Urinary bladder (tissue), 4 donors: Measurements from ENCODE around the gene PLXNA2. TPM values are rescaled to one million over a fixed set of nuclear protein-coding genes. Genes with fewer than 3 reads are reported as not detected.

ENCODE experiments used
- DNase-seq: peaks from one replicate; pipeline ENCODE4 v3.0.0-alpha.2; 2015; ENCODE audit errors: extremely low spot score
- H3K27ac ChIP-seq: one replicate; pipeline ENCODE4 v1.5.1; 2013; ENCODE audit warnings: low read depth, mild to moderate bottlenecking, moderate library complexity
- H3K36me3 ChIP-seq: one replicate; pipeline ENCODE4 v1.6.1; 2013; ENCODE audit warnings: mild to moderate bottlenecking, moderate library complexity; ENCODE audit not compliant: insufficient read depth
- H3K4me1 ChIP-seq: one replicate; pipeline ENCODE4 v1.6.1; 2013; ENCODE audit warnings: mild to moderate bottlenecking, moderate library complexity; ENCODE audit not compliant: insufficient read depth
- H3K4me3 ChIP-seq: one replicate; pipeline ENCODE4 v1.5.1; 2013; ENCODE audit warnings: low read depth, low read length
- WGBS: extraction: QIAGEN DNeasy Blood & Tissue Kit; methylation state at CpG from one replicate; pipeline ENCODE4 v1.1.7; 2013; 5-methylcytosine and 5-hydroxymethylcytosine counted together
- polyA plus RNA-seq: library from polyadenylated mRNA; stranded (reverse); fragments of 200-250 nt; gene quantifications from one replicate; pipeline ENCODE4 v1.2.3, GENCODE V29; 2013
- total RNA-seq: library from RNA; depleted of rRNA; stranded (reverse); fragments of >200 nt; gene quantifications from one replicate; pipeline ENCODE4 v1.2.3, GENCODE V29; 2014
- donor health status: healthy with polysubstance abuse.
- donor health status: healthy.

PLXNA2 gene
- total and polyA plus RNA-seq, 2 donors: 15.1 to 20.0 TPM

DNA sequence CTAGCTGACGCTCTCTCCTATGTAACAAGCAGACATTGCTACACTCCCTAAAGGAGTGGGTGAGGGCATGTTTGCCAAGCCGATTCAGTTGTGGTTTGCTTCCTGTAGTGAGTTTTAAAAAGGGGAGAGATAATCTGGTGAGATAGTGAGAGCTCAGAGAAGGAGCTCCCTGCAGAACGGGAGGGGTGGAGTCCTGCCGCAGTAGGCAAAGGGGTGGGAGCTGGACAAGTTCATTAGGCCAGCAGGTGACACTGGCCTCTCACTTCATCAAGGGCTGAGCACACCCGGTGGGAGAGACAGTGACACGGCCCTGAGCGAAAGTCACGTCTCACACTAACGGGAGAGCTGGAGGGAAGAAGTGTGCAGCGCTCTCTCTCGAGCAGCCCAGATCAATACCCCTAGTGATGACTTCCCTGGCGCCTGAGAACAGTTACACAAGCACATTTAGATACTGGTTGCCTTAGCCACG lies 189.2 kb downstream of the PLXNA2 start:
- Histone ChIP-seq H3K4me3 (no peak overlapping the region), H3K27ac (no peak overlapping the region), H3K36me3 (no peaks in the 10 kb centered on the region), H3K4me1 (peaks cover 1% of the 10 kb centered on the region)
- 72% methylated on average over 13 of the region's 13 CpGs for WGBS
- no peak for DNase-seq

DNA sequence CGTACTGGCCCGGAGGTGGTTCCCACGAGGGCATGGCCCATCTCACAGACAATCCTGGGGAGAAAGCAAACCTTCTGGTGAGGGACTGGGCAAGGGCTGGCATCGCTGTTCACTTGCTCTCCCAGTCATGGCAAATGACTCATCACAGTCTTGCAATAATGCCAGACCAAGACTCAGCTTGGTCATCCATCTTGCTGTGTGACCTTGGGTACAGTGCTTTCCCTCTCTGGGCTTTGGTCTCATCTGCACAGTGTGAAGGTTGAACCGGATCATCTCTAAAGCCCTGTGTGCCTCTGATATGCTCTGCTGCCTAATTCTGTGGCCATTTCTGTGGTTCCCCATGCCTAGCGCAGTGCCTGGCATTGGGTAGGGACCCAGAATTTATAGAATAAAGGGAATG lies 189.7 kb downstream of the PLXNA2 start:
- no peaks in the 10 kb centered on the region for H3K36me3 ChIP-seq
- 89% methylated on average over 6 of the region's 6 CpGs for WGBS
- H3K4me3 ChIP-seq: no peak overlapping the region
- no peak overlapping the region for H3K27ac ChIP-seq
- peaks cover 1% of the 10 kb centered on the region for H3K4me1 ChIP-seq
- no peak for DNase-seq

DNA sequence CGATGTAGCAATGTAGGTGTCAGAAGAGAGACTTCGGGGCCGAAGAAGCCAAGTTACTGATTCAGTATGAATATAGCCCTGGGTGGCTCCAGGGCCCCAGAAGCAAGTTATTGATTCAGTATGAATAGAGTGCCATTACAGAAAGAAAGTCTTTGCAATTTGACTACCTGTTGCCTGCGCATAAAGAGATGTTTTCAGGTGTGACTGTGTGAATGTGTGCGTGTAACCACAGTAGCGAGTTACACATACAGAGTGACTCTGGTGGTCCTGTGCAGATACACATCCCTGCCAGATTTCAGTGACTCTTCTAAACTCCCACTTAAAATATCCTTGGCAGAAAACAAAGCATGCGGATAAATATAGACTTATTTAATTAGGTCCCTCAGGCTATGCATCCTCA lies 190.5 kb downstream of the PLXNA2 start:
- H3K4me1 ChIP-seq: peaks cover 2% of the 10 kb centered on the region
- no peak for DNase-seq
- no peaks in the 10 kb centered on the region for H3K36me3 ChIP-seq
- H3K27ac ChIP-seq: no peak overlapping the region
- no peak overlapping the region for H3K4me3 ChIP-seq
- 82% methylated on average over 7 of the region's 7 CpGs for WGBS

DNA sequence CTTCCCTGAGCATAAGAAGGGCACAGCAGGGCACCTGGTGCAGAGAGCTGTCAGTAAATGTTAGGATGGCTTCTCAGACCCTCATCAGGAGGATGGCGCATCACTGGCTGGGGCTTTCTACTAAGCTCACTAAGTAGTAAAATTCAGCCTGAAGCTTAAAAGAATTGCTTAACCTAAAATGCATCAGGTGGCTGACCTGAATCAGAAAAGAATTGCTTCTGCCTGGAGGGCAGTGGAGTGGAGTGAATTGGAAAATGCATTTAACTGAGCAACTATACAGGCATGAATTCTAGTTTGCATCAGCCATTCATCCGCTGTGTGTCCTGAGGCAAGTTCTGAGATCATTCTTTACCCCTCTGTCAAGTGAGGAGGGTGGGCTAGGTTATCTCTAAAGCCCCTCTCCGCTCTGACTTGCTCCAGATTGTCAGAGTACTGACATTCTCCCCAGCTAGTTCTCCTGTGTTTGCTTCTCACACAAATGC lies 191.2 kb downstream of the PLXNA2 start:
- Histone ChIP-seq H3K27ac (no peak overlapping the region), H3K4me1 (peaks cover 3% of the 10 kb centered on the region), H3K4me3 (no peak overlapping the region), H3K36me3 (no peaks in the 10 kb centered on the region)
- over 99% methylated on average over 3 of the region's 3 CpGs for WGBS
- DNase-seq: no peak

DNA sequence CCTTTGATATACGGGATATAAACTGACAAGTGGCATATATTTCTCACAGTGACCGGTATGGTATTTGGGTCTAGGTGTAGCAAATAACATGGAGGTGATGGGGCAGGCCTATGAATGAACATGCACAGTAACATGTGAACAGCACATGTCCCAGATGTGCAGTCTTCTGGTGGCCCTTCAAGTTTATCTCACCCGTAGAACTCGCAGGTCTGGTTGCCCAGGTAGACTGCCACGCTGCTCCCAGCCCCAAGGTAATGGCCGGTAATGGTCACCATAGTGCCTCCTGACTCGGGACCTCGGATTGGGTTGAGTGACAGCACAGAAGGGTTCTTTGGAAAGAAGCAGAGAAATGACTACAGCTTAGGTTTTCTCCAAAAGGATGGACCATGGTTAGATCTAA lies 192.0 kb downstream of the PLXNA2 start:
- Histone ChIP-seq H3K4me1 (peaks cover 3% of the 10 kb centered on the region), H3K4me3 (no peak overlapping the region), H3K27ac (no peak overlapping the region), H3K36me3 (no peaks in the 10 kb centered on the region)
- no peak for DNase-seq
- WGBS: 94% methylated on average over 8 of the region's 8 CpGs

DNA sequence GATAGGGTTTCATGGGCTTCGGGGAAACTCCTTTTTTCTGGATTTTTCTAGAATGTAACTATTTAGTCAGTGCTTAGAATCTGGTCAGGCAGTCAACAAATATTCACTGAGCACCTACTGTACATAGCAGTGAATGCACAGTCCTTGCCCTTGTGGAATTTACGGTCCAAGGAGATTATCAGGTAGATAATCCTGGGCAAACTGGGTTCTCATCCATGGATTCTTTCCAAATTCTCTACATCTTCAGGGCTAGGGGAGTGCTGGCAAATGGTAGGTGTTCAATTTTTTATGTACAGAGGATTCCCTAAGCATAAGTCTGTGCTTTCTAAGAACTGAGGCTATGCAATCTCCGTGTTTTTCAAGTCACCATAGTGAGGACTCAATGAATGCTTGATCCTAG lies 192.5 kb downstream of the PLXNA2 start:
- DNase-seq: no peak
- no peak overlapping the region for H3K4me3 ChIP-seq
- no peak overlapping the region for H3K27ac ChIP-seq
- WGBS: 91% methylated on average over 3 of the region's 3 CpGs
- peaks cover 3% of the 10 kb centered on the region for H3K4me1 ChIP-seq
- H3K36me3 ChIP-seq: no peaks in the 10 kb centered on the region

DNA sequence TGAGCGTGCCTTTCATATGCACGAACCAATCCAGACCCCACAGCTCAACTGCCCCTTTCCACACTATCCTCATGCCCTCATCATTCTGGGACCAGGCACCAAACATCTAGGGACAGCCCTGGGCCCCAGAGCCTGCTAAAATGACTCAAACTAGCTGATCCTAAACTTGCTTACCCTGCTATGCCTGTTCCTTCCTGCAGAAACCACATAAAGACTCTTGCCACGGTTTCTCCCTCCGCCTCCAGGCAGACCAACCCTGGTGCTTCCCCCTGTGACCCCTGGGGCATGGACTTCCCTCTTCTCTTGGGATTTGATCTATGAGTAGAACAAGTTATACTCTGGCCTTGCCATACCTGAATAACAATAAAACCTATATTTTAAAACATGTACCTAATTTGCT lies 195.3 kb downstream of the PLXNA2 start:
- Histone ChIP-seq H3K4me1 (peaks cover 3% of the 10 kb centered on the region), H3K27ac (no peak overlapping the region), H3K36me3 (no peaks in the 10 kb centered on the region), H3K4me3 (no peak overlapping the region)
- DNase-seq: no peak
- 78% methylated on average over 4 of the region's 4 CpGs for WGBS

DNA sequence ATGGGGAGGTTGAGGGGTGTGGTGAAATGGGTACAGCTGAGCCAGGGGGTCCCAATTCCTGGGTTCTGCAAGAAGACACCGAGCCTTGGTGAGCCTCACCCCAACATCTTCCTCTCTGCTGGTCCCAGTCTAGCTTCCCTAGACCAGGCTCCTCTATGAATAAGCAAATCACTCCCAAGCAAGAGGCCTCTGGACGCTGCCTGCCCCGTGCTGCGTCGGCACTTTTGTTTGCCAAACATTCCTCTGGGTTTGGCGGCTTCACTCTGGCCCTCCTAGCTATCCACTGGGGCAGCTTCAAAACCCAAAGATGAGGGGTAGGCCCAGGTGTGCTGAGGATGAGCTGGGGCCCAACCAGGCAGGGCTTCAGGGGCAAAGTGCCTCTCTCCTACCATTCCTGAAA lies 196.2 kb downstream of the PLXNA2 start:
- Histone ChIP-seq H3K4me1 (peaks cover 2% of the 10 kb centered on the region), H3K4me3 (no peak overlapping the region), H3K36me3 (no peaks in the 10 kb centered on the region), H3K27ac (peak overlapping the region; percentile 43)
- WGBS: 18% methylated on average over 6 of the region's 6 CpGs
- DNase-seq: no peak

DNA sequence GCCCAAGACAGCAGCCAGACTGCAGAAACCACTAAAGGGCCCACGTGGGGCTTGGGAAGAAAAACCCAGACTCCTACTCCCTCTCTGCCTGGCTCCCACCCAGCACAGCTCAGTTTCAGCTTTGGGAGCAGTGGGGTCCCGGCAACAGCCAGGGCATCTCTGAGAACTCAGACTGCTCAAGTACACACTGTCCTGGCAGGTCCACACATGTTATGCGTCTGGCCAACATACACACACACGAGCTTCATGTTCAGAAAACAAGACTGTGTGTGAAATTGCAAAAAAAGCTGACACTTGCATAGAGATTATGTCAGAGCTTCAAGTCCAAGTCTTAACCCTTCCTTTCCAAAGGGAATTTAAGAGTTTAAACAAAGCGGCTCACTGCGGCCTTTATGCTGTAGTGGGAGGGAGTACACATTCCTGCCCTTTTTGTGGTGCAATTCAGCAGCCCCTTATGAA lies 196.7 kb downstream of the PLXNA2 start:
- 19% methylated on average over 6 of the region's 6 CpGs for WGBS
- peak; percentile 94 for DNase-seq
- Histone ChIP-seq H3K4me3 (no peak overlapping the region), H3K27ac (peak overlapping the region; percentile 43), H3K4me1 (peaks cover 2% of the 10 kb centered on the region), H3K36me3 (no peaks in the 10 kb centered on the region)

DNA sequence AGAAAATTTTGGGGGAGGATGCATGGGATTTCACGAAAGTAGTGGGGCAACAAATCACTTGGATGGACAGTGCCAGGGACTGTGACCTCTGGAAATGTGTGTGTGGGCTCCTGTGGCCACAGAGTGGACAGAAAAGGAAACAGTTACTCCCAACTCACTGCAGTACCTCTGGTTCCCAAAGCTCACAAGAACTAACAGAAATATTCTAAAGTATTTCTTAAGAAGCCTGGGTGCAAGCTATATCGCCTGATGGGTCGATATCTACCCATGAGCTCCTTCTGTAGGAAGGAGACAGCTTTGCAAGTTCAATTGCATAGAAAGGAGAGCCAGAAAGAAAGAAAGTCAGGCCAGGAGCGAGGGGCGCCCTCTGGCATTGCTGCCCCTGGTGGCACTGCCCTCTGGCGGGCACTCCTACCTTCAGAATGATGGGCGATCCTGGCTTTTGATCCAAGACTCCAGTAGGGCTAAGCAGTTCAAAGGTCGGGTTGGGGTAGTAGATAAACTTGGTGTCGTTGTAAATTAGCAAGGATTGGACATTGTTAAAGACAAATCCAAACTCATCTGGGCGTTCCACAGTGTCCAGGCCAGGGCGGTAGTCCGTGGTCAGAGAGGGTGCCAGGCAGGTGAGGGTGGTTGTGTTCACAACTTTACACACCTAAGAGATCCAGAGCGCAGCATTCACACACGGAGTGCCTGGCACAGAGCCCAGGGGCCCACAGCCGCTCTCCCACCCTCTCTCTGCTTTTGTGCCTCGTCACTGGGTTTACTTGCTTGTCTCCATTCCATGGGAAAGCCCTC lies 198.5 kb downstream of the PLXNA2 start:
- no peak overlapping the region for H3K27ac ChIP-seq
- H3K36me3 ChIP-seq: peaks cover 1% of the 10 kb centered on the region
- H3K4me1 ChIP-seq: peaks cover 2% of the 10 kb centered on the region
- DNase-seq: no peak
- no peak overlapping the region for H3K4me3 ChIP-seq
- 81% methylated on average over 16 of the region's 16 CpGs for WGBS

DNA sequence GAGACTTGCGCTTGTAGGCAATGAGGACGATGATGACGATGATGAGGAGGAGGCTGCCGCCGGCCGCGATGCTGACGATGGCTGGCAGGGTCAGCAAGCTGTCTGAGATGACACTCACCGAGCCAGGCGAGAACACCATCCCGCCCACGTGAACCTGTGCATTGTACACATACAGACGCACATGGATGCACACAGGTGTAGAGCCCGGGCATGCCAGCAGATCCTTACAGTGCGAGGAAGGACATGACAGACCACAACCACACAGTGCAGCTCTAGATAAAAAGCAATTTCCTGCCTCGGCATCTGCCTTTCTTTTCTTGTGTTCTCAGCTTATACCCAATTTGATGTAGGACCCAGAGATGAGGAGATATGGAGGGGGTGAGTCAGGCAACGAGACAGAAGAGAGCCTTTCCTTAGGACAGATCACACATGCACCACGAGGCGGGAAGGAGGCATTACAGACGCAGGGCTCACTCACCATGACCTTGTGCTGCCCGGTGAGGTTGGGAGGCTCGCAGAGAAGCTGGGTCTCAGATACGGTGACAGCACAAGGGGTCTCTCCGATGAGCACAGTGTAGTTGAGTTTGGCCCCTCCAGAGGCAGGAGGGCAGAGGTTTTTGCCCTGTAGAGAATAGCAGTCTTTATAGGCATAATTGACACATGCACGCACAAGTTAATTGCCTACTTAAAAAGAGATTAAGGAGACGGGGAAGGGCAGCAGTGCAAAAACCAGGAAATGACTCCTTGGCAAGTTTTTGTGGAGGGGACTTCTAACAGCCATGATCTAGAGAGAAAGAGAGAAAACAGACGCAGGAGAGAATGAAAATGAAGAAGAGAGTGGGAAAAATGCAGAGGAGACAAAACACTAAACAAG lies 199.4 kb downstream of the PLXNA2 start:
- Histone ChIP-seq H3K27ac (no peak overlapping the region), H3K4me1 (peaks cover 2% of the 10 kb centered on the region), H3K36me3 (peaks cover 1% of the 10 kb centered on the region), H3K4me3 (no peak overlapping the region)
- DNase-seq: no peak
- whole genome bisulfite sequencing: 85% methylated on average over 27 of the region's 27 CpGs

DNA sequence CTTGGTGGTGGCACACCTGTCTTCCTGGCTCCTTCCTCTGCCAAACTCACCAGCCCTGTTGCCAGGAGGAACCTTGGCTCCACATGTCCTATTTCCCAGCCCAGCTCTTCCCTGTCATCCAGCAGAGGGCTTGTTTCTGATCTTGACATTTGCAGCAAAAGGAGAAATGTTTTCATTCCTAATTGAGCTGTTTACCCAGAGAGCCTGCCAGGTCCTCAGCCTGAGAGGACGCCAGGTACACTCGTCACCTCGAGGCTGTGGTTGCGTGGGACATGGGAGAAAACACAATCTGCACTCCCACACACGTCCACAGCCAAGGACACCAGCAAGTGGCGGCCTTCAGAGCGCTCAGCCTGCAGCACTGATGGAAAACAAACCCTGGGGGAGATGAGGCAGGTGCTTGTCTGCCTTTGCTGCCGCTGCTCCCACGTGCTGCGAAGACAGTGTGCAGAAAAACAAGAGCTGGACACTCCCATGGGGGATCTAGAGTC lies 200.4 kb downstream of the PLXNA2 start:
- WGBS: 83% methylated on average over 10 of the region's 10 CpGs
- no peak for DNase-seq
- no peak overlapping the region for H3K4me3 ChIP-seq
- H3K4me1 ChIP-seq: peaks cover 2% of the 10 kb centered on the region
- H3K36me3 ChIP-seq: peaks cover 1% of the 10 kb centered on the region
- no peak overlapping the region for H3K27ac ChIP-seq

DNA sequence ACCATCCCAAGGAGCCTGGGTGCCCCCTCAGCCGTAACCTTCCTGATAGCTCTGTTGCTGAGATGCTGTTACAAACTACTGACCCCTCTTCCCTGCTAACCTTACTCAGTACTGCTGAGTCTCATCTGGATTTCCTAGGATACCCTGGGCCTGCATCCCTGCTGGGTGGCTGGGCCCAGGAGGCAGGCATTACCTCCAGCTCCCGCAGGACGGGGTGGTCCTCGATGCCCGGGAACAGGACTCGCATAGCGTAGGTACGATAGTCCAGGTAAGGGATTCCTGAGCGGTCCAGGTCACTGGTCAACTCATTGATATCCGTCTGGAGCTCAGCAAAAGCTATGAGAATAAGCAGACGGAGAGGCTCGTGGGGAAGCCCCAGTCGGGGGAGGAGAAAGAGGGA lies 201.3 kb downstream of the PLXNA2 start:
- 91% methylated on average over 13 of the region's 13 CpGs for WGBS
- H3K27ac ChIP-seq: no peak overlapping the region
- H3K36me3 ChIP-seq: peaks cover 1% of the 10 kb centered on the region
- H3K4me1 ChIP-seq: no peaks in the 10 kb centered on the region
- H3K4me3 ChIP-seq: no peak overlapping the region
- no peak for DNase-seq
